Smooth muscle cell (in vitro differentiated cells): ENCODE results near the gene LMO7. TPM values are rescaled to one million over a fixed set of nuclear protein-coding genes. Genes with fewer than 3 reads are reported as not detected.

Experiments used
- DNase-seq: peaks from one replicate; lab custom pipeline; 2025; ENCODE audit not compliant: unreplicated experiment; lab: John Stamatoyannopoulos, UW
- H2AFZ ChIP-seq: fragments of 200-600 bp; sonication (generic); 2 replicates; pipeline ENCODE4 v1.6.0; 2016; ENCODE audit warnings: antibody characterized with exemption, low read depth, mild to moderate bottlenecking
- H3F3A ChIP-seq: fragments of 200-600 bp; sonication (generic); 2 replicates; pipeline ENCODE4 v1.6.0; 2017; ENCODE audit warnings: antibody characterized with exemption, low read depth
- H3K27ac ChIP-seq: fragments of 200-600 bp; sonication (generic); 2 replicates; pipeline ENCODE4 v1.5.1; 2016; ENCODE audit warnings: low read depth, mild to moderate bottlenecking
- H3K27me3 ChIP-seq: fragments of 200-600 bp; sonication (generic); 2 replicates; pipeline ENCODE4 v1.6.1; 2016; ENCODE audit warnings: low read depth, mild to moderate bottlenecking
- H3K36me3 ChIP-seq: fragments of 200-600 bp; sonication (generic); 2 replicates; pipeline ENCODE4 v1.5.1; 2016; ENCODE audit warnings: low read depth
- H3K4me1 ChIP-seq: fragments of 200-600 bp; sonication (generic); 2 replicates; pipeline ENCODE4 v1.5.1; 2016; ENCODE audit warnings: low read depth
- H3K4me2 ChIP-seq: fragments of 200-600 bp; sonication (generic); 2 replicates; pipeline ENCODE4 v1.6.0; 2016; ENCODE audit warnings: mild to moderate bottlenecking
- H3K4me3 ChIP-seq: fragments of 200-600 bp; sonication (generic); 2 replicates; pipeline ENCODE4 v1.5.1; 2016; ENCODE audit warnings: mild to moderate bottlenecking
- H3K79me2 ChIP-seq: fragments of 200-600 bp; sonication (generic); 2 replicates; pipeline ENCODE4 v1.6.0; 2016; ENCODE audit warnings: low read depth, mild to moderate bottlenecking
- H3K9ac ChIP-seq: fragments of 200-600 bp; sonication (generic); 2 replicates; pipeline ENCODE4 v1.6.0; 2016; ENCODE audit warnings: low read depth
- H3K9me3 ChIP-seq: fragments of 200-600 bp; sonication (generic); replicated peaks from 2 replicates; pipeline ENCODE4 v1.5.1; 2016; ENCODE audit warnings: low read depth
- H4K20me1 ChIP-seq: fragments of 200-600 bp; sonication (generic); 2 replicates; pipeline ENCODE4 v1.6.0; 2016; ENCODE audit warnings: low read depth
- CTCF ChIP-seq: fragments of 200-600 bp; sonication (generic); IDR thresholded peaks from 2 replicates; pipeline ENCODE4 v1.5.1; 2017; ENCODE audit warnings: borderline replicate concordance, mild to moderate bottlenecking, antibody characterized with exemption; ENCODE audit not compliant: insufficient read depth, poor library complexity, severe bottlenecking
- WGBS: methylation state at CpG from one replicate; pipeline ENCODE4 v1.1.7; 2016; ENCODE audit warnings: low lambda C conversion rate; 5-methylcytosine and 5-hydroxymethylcytosine counted together
- polyA plus RNA-seq: library from polyadenylated mRNA; unstranded; fragments of >200 nt; fragmentation: Nextera tagmentation; extraction: Ambion mirVana; gene quantifications from 2 replicates; pipeline ENCODE4 v1.2.1, GENCODE V29; 2016
- total RNA-seq: library from RNA; depleted of rRNA; stranded (reverse); fragments of >200 nt; gene quantifications from 2 replicates; pipeline ENCODE4 v1.2.3, GENCODE V29; 2014

The LMO7 gene
- total and polyA plus RNA-seq, 2 experiments from 2014 or later, result 157 to 213 TPM

GRCh38 chr13:75831389-75831788, 195.3 kb downstream of the LMO7 start:
- Histone ChIP-seq H3K9ac (no peak overlapping the region), H3K27me3 (no peaks in the 10 kb centered on the region), H3K36me3 (peaks cover 18% of the 10 kb centered on the region), H2AFZ (no peak overlapping the region), H4K20me1 (peaks cover 99% of the 10 kb centered on the region), H3K9me3 (no peaks in the 10 kb centered on the region), H3K4me3 (no peak overlapping the region), H3F3A (no peaks in the 10 kb centered on the region), H3K79me2 (no peaks in the 10 kb centered on the region), H3K4me2 (no peak overlapping the region), H3K27ac (no peak overlapping the region), H3K4me1 (no peaks in the 10 kb centered on the region)
- no peak for DNase-seq
- no peak for TF ChIP-seq CTCF

- TF ChIP-seq CTCF, result no peak
- Histone ChIP-seq H3K9me3 (no peaks in the 10 kb centered on the region), H4K20me1 (peaks cover 96% of the 10 kb centered on the region), H3K4me2 (no peak overlapping the region), H3K79me2 (no peaks in the 10 kb centered on the region), H3K4me3 (no peak overlapping the region), H3K27ac (no peak overlapping the region), H3K27me3 (no peaks in the 10 kb centered on the region), H2AFZ (no peak overlapping the region), H3K36me3 (peaks cover 18% of the 10 kb centered on the region), H3F3A (no peaks in the 10 kb centered on the region), H3K4me1 (no peaks in the 10 kb centered on the region), H3K9ac (no peak overlapping the region)
- no peak for DNase-seq
- 95% methylated on average over 5 of the region's 5 CpGs for WGBS
Observed at GRCh38 chr13:75832812-75833211, 196.7 kb downstream of the LMO7 start.

DNA sequence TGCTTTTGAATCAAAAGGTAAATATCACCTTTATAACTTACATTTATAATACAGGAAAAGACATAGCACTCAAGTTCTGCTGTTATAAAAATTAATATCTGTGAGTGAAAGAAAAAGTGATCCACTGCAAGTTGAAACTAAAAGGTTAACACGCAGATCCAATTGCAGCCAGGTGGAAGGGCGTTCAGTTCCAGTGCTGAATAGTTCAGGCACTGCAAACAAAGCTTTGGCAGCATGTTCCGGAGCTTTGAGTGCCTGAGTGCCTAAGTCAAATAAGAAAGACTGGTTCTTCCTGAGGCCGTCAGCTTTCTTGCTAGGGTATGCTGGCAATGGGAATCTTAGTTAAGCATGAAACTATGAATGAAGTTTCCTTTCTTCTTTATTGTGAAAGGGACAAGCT, 200.3 kb downstream of the LMO7 start:
- H3K4me1 ChIP-seq, result no peaks in the 10 kb centered on the region
- no peak for DNase-seq
- no peak overlapping the region for H3K4me2 ChIP-seq
- H3K79me2 ChIP-seq, result no peaks in the 10 kb centered on the region
- H3K36me3 ChIP-seq, result peaks cover 29% of the 10 kb centered on the region
- H3K9me3 ChIP-seq, result no peaks in the 10 kb centered on the region
- 91% methylated on average over 4 of the region's 4 CpGs for WGBS
- H2AFZ ChIP-seq, result no peak overlapping the region
- H3K27me3 ChIP-seq, result no peaks in the 10 kb centered on the region
- no peak overlapping the region for H3K4me3 ChIP-seq
- no peak overlapping the region for H3K27ac ChIP-seq
- peaks cover 77% of the 10 kb centered on the region for H4K20me1 ChIP-seq
- H3K9ac ChIP-seq, result no peak overlapping the region
- H3F3A ChIP-seq, result no peaks in the 10 kb centered on the region
- TF ChIP-seq CTCF, result no peak

DNA sequence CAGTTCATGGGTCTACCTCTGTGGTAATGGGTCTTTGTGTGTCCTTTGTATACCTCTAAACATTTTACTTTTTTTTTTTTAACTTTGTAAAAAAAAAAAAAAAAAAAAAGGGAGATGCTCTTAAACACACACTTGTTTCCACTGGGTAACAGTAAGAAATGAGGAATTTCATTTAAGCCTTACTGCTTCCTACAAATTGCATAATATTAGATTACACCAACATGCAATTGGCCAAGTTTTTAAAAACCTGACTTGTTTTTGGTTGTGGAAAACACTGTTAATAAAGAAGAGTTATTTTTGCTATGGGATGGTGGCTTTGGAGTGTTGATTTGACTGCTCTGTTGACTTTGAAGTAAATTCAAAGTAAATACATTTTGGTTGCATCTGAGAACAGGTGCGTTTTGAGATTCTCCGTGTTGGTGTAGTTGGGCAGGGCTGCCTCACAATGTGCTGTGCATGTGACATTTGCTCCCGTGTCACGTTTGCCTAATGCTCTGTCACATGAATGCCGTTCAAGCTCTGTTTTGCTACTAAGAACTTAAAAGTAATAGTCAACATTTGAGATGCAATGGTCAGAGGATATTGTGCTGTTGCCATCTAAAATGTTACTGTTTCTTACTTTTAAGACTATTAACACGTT, 202.4 kb downstream of the LMO7 start:
- Histone ChIP-seq H2AFZ (no peak overlapping the region), H3F3A (no peaks in the 10 kb centered on the region), H3K79me2 (no peaks in the 10 kb centered on the region), H3K27ac (no peak overlapping the region), H3K36me3 (peaks cover 47% of the 10 kb centered on the region), H3K9ac (no peak overlapping the region), H3K9me3 (no peaks in the 10 kb centered on the region), H3K4me2 (no peak overlapping the region), H3K4me1 (no peaks in the 10 kb centered on the region), H3K4me3 (no peak overlapping the region), H3K27me3 (no peaks in the 10 kb centered on the region), H4K20me1 (peaks cover 62% of the 10 kb centered on the region)
- no peak for DNase-seq
- WGBS, result 98% methylated on average over 6 of the region's 6 CpGs
- no peak for TF ChIP-seq CTCF
